CD14-positive monocyte (primary cell): Measurements from ENCODE around the gene SNAPC3. TPM values are rescaled to one million over a fixed set of nuclear protein-coding genes. Genes with fewer than 3 reads are reported as not detected.

Experiments
- polyA plus RNA-seq, 3 donors: library from polyadenylated mRNA; depleted of rRNA in 1 of 3; unstranded in 2 of 3; stranded (reverse) in 1 of 3; fragments of 300-500 nt in 2 of 3; fragments of >200 nt in 1 of 3; fragmentation: Illumina TruSeq in 2 of 3; gene quantifications; 1 replicate in 2 of 3; 2 replicates in 1 of 3; pipeline ENCODE4 v1.2.3, GENCODE V29; 2012 to 2021
- small RNA-seq: library from RNA; depleted of rRNA; stranded (forward); fragments of <200 nt; gene quantifications from one replicate; pipeline ENCODE3, GENCODE V24; 2012; ENCODE audit warnings: low read depth; ENCODE audit not compliant: insufficient read length

SNAPC3 gene
- polyA plus RNA-seq, 3 donors = 10.9 to 15.8 (median 14.3) TPM

Small RNA genes within 50 kb of the gene (small RNA-seq; reads per million reads assigned to genes)
- not detected for gene RNU6-319P

Other genes with a start within 250 kb of the SNAPC3 start
- 1 to 10 TPM in 2 of 3 donors, under 1 TPM in 1; 0.87 to 5.3 (median 3.1) TPM for gene TTC39B, start 115.7 kb upstream of the SNAPC3 start, polyA plus RNA-seq
- 10 to 100 TPM; 14.7 to 20.2 (median 19.8) TPM for gene PSIP1, start 88.1 kb downstream of the SNAPC3 start, polyA plus RNA-seq
- under 1 TPM; 0.08 to 0.17 (median 0.10) TPM for gene CCDC171, start 130.2 kb downstream of the SNAPC3 start, polyA plus RNA-seq